ENCODE measurements around the gene ZNF587.

Gene ZNF587

DNA sequence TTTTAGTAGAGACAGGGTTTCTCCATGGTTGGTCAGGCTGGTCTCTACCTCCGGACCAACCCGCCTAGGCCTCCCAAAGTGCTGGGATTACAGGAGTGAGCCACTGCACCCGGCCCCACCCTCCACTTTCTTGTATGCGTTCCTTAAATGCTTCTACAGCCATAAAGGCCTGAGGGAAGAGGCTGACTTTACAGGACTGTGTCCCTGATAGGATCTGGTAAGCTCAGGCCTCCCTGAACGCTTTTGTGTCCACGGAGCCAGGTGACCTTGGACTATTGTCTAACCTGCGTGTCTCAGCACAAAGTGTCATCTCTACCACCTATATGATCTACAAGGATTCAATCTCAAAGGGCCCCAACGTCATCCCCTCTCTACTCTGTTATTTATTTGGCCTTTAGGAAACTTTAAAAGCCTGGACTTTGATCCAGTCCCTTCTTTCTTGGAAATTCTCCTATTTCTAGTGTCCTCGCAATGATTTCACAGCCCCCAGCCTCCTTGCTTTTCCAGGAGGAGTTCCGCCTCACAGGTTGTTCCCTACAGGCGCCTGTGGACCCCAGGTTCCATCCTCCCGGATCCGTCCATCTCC, 35.6 kb upstream of the ZNF587 start:
- H3K9ac ChIP-seq (ENCODE audit: low read depth, low read length): peak overlapping the region; percentile 63
- peaks cover 29% of the 10 kb centered on the region for H3K36me3 ChIP-seq (ENCODE audit: insufficient read depth, low read length)
- H3K9me3 ChIP-seq (ENCODE audit: insufficient read depth, low read length, severe bottlenecking): no peaks in the 10 kb centered on the region
- peak overlapping the region; percentile 68 to 69 for H3K4me3 ChIP-seq (ENCODE audit: low read depth in 1 of 2, low read length in 2 of 2)
- no peak for DNase-seq
- peaks cover 55% of the 10 kb centered on the region for H3K79me2 ChIP-seq (ENCODE audit: insufficient read depth, low read length)
- peak overlapping the region; percentile 91 for H3K4me2 ChIP-seq (ENCODE audit: insufficient read depth, low read length)
- peak overlapping the region; percentile 73 for H3K27ac ChIP-seq (ENCODE audit: low read length)
- no peak for ATAC-seq (ENCODE audit: insufficient read depth, low read depth)
- peaks cover 7% of the 10 kb centered on the region; the same call in 1 of the 2 replicates for H4K20me1 ChIP-seq (ENCODE audit: insufficient read depth, low read length)
- no peak for TF ChIP-seq EZH2 (IDR thresholded peaks at IDR 0.05; ENCODE audit: borderline replicate concordance, low read depth, low read length, severe bottlenecking)
- TF ChIP-seq, protein P1, sequence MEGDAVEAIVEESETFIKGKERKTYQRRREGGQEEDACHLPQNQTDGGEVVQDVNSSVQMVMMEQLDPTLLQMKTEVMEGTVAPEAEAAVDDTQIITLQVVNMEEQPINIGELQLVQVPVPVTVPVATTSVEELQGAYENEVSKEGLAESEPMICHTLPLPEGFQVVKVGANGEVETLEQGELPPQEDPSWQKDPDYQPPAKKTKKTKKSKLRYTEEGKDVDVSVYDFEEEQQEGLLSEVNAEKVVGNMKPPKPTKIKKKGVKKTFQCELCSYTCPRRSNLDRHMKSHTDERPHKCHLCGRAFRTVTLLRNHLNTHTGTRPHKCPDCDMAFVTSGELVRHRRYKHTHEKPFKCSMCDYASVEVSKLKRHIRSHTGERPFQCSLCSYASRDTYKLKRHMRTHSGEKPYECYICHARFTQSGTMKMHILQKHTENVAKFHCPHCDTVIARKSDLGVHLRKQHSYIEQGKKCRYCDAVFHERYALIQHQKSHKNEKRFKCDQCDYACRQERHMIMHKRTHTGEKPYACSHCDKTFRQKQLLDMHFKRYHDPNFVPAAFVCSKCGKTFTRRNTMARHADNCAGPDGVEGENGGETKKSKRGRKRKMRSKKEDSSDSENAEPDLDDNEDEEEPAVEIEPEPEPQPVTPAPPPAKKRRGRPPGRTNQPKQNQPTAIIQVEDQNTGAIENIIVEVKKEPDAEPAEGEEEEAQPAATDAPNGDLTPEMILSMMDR (IDR thresholded peaks at IDR 0.05; ENCODE audit: borderline replicate concordance, extremely low read depth, low read length, poor library complexity, severe bottlenecking): no peak
- no peaks in the 10 kb centered on the region for H3K27me3 ChIP-seq (ENCODE audit: insufficient read depth, low read length, poor library complexity)
- peaks cover 39% of the 10 kb centered on the region for H3K4me1 ChIP-seq (ENCODE audit: insufficient read depth, low read length)
- peak overlapping the region; percentile 82 for H2AFZ ChIP-seq (ENCODE audit: low read depth, low read length)

DNA sequence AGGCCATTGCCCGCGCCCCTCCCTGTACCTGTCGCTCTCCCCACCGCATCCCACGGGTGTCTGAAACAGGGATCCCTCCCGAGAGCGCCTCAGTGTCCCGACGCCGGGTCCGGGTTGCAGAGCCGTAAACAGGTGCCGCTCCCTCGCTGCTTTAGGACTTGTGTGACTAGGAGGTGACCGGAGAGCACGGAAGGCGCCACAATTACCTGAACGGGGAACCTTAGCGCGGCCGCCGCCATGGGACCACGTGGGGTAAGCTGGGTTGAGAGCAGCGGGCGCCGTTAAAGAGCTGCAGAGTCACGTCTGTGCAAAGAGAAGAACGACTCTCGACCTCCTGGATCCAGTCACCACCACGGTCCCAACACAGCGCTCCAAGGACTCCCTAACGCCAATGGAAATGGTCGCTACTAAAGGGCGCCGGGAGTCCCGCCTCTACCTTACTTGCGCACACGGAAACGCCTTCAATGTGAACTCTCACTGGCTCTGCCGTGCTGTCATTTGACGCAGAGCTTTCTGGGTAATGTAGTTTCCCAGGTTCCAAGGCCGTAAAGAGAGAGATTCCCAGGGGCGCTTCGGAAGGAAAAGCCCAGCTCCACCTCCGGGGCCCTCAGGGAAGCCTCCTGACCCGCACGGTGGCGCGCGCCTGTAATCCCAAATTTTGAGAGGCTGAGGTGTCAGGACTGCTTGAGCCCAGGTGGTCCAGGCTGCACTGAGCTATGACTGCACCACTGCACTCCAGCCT, 35.0 kb upstream of the ZNF587 start, which contains the start of gene ZNF552:
TSS of gene ZNF552 (minus strand) at position 409 of the 742 bp plus-strand sequence. CDS start at position 239, 170 bp downstream.
- H3K79me2 ChIP-seq (ENCODE audit: insufficient read depth, low read length): peaks cover 54% of the 10 kb centered on the region
- peak within 1 kb of the TSS; percentile 68 to 69 for H3K4me3 ChIP-seq (ENCODE audit: low read depth in 1 of 2, low read length in 2 of 2)
- ATAC-seq (ENCODE audit: insufficient read depth, low read depth): peak; percentile 86
- H3K27me3 ChIP-seq (ENCODE audit: insufficient read depth, low read length, poor library complexity): no peaks in the 10 kb centered on the region
- peaks cover 39% of the 10 kb centered on the region for H3K4me1 ChIP-seq (ENCODE audit: insufficient read depth, low read length)
- TF ChIP-seq, protein P1 (IDR thresholded peaks at IDR 0.05; ENCODE audit: borderline replicate concordance, extremely low read depth, low read length, poor library complexity, severe bottlenecking): no peak
- TF ChIP-seq EZH2 (IDR thresholded peaks at IDR 0.05; ENCODE audit: borderline replicate concordance, low read depth, low read length, severe bottlenecking): no peak
- peak within 1 kb of the TSS; percentile 73 for H3K27ac ChIP-seq (ENCODE audit: low read length)
- peak within 1 kb of the TSS; percentile 91 for H3K4me2 ChIP-seq (ENCODE audit: insufficient read depth, low read length)
- DNase-seq: peak; percentile 83
- H3K9ac ChIP-seq (ENCODE audit: low read depth, low read length): peak within 1 kb of the TSS; percentile 63
- H3K36me3 ChIP-seq (ENCODE audit: insufficient read depth, low read length): peaks cover 23% of the 10 kb centered on the region
- H3K9me3 ChIP-seq (ENCODE audit: insufficient read depth, low read length, severe bottlenecking): no peaks in the 10 kb centered on the region
- peaks cover 7% of the 10 kb centered on the region; the same call in 1 of the 2 replicates for H4K20me1 ChIP-seq (ENCODE audit: insufficient read depth, low read length)
- H2AFZ ChIP-seq (ENCODE audit: low read depth, low read length): peak within 1 kb of the TSS; percentile 82

DNA sequence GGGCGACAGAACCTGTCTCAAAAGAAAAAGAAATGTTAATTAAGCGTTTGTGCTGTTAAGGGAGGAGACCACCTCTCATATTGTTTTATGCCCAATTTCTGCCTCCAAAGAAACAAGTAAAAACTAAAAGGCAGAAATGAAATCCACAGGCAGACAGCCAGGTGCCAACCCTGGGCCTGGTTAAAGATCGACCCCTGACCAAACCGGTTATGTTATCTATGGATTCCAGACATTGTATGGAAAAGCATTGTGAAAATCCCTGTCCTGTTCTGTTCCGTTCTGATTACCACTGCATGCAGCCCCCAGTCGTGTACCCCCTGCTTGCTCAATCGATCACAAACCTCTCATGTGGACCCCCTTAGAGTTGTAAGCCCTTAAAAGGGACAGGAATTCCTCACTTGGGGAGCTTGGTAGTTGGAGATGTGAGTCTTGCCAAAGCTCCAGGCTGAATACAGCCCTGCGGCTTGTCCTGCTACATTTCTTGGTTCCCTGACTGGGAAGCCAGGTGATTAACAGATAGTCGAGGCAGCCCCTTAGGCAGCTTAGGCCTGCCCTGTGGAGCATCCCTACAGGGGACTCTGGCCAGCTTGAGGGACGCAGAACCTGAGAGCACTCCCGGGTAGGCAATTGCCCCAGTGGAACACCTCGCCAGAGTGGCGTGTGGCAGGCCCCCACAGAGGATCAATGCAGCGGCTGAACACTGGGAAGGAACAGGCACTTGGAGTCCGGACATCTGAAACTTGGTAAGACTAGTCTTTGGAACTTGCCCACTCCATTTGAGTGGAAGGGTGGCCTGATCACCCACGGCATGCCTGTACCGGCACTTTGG, 34.2 kb upstream of the ZNF587 start:
- Histone ChIP-seq H3K4me2 (ENCODE audit: insufficient read depth, low read length) (peak overlapping the region; percentile 91), H3K79me2 (ENCODE audit: insufficient read depth, low read length) (peaks cover 54% of the 10 kb centered on the region), H2AFZ (ENCODE audit: low read depth, low read length) (peak overlapping the region; percentile 82; the same call in 1 of the 2 replicates), H3K9ac (ENCODE audit: low read depth, low read length) (no peak overlapping the region), H3K27ac (ENCODE audit: low read length) (0 out of 2 replicates have a peak overlapping the region, but pooled peaks have one; percentile 5), H3K4me3 (ENCODE audit: low read depth in 1 of 2, low read length in 2 of 2) (peak overlapping the region in 1 of 2 experiments; percentile 69; a peak in 2 of 4 replicates), H3K27me3 (ENCODE audit: insufficient read depth, low read length, poor library complexity) (no peaks in the 10 kb centered on the region), H3K9me3 (ENCODE audit: insufficient read depth, low read length, severe bottlenecking) (no peaks in the 10 kb centered on the region), H3K4me1 (ENCODE audit: insufficient read depth, low read length) (peaks cover 44% of the 10 kb centered on the region), H4K20me1 (ENCODE audit: insufficient read depth, low read length) (peaks cover 7% of the 10 kb centered on the region; the same call in 1 of the 2 replicates), H3K36me3 (ENCODE audit: insufficient read depth, low read length) (peaks cover 15% of the 10 kb centered on the region)
- DNase-seq (no peak), ATAC-seq (ENCODE audit: insufficient read depth, low read depth) (no peak)
- no peak for TF ChIP-seq EZH2 (IDR thresholded peaks at IDR 0.05; ENCODE audit: borderline replicate concordance, low read depth, low read length, severe bottlenecking)
- TF ChIP-seq, protein P1 (IDR thresholded peaks at IDR 0.05; ENCODE audit: borderline replicate concordance, extremely low read depth, low read length, poor library complexity, severe bottlenecking): no peak
